GM06990 (cell line): Measurements from ENCODE around the gene CRABP2.

ENCODE experiments used
- DNase-seq: peaks from one replicate; pipeline ENCODE4 v3.0.0-alpha.2; 2011; ENCODE audit not compliant: insufficient read length; ENCODE audit errors: extremely low read depth
- H3K27me3 ChIP-seq: replicated peaks from 2 replicates; pipeline ENCODE4 v1.6.0; 2011; ENCODE audit warnings: low read length; ENCODE audit not compliant: control insufficient read depth, insufficient read depth
- H3K36me3 ChIP-seq: 2 replicates; pipeline ENCODE4 v1.5.1; 2011; ENCODE audit warnings: low read length; ENCODE audit not compliant: control insufficient read depth, insufficient read depth
- H3K4me3 ChIP-seq: replicated peaks from 2 replicates; pipeline ENCODE4 v1.5.1; 2011; ENCODE audit warnings: low read depth, mild to moderate bottlenecking, control low read depth, low read length
- TF ChIP-seq, protein P1 (sequence below): IDR thresholded peaks from 2 replicates; pipeline ENCODE4 v1.5.1; 2011; ENCODE audit warnings: low read length, control low read depth, mild to moderate bottlenecking, inconsistent platforms; ENCODE audit not compliant: insufficient read depth, poor library complexity, severe bottlenecking

The CRABP2 gene

DNA sequence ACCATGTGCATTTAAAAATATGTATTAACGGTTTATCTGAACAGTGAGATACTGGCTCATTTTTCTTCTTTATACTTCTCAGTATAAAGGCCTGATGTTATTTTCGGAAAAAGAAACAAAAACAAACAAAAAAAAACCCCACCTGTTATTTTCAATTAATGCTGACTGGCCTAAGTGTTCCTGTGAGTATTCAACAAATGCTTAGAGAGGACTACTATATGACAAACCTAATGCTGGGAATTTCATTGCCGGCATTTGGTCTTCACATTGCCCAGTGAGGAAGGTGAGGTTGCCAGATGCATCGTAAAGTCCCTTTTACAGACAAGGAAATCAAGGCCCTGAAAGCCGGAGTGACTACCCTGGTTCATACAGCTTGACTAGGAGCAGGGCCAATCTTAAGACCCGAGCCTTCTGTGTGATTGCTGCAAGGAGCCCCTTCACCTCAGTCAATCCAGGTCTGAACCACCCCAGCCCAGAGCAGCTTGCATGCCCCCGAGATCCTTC is 34.9 kb upstream of the CRABP2 start:
- H3K4me3 ChIP-seq: peak overlapping the region; percentile 91
- H3K36me3 ChIP-seq: peaks cover 23% of the 10 kb centered on the region
- TF ChIP-seq, protein P1, sequence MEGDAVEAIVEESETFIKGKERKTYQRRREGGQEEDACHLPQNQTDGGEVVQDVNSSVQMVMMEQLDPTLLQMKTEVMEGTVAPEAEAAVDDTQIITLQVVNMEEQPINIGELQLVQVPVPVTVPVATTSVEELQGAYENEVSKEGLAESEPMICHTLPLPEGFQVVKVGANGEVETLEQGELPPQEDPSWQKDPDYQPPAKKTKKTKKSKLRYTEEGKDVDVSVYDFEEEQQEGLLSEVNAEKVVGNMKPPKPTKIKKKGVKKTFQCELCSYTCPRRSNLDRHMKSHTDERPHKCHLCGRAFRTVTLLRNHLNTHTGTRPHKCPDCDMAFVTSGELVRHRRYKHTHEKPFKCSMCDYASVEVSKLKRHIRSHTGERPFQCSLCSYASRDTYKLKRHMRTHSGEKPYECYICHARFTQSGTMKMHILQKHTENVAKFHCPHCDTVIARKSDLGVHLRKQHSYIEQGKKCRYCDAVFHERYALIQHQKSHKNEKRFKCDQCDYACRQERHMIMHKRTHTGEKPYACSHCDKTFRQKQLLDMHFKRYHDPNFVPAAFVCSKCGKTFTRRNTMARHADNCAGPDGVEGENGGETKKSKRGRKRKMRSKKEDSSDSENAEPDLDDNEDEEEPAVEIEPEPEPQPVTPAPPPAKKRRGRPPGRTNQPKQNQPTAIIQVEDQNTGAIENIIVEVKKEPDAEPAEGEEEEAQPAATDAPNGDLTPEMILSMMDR: no peak
- no peaks in the 10 kb centered on the region for H3K27me3 ChIP-seq
- no peak for DNase-seq

DNA sequence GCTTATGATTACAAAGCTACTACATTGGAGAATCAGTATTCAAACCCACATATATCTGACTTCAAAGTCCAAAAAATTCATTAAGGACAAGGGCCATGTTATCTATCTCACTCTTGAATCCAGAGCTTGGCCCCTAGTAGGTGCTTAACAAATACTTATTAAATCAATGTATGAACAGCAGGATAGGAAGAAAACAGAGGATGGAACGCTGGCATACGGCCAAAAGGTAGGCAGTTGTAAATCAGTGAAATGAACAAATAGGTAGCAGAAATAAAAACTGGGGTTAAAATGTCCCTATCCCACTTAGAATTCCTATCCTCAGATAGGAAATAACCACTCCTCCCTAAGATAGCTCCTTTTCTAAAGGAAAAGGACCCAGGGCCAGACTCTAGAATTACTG is 33.5 kb upstream of the CRABP2 start:
- no peak for DNase-seq
- Histone ChIP-seq H3K27me3 (no peaks in the 10 kb centered on the region), H3K36me3 (peaks cover 19% of the 10 kb centered on the region), H3K4me3 (no peak overlapping the region)
- TF ChIP-seq, protein P1: no peak

DNA sequence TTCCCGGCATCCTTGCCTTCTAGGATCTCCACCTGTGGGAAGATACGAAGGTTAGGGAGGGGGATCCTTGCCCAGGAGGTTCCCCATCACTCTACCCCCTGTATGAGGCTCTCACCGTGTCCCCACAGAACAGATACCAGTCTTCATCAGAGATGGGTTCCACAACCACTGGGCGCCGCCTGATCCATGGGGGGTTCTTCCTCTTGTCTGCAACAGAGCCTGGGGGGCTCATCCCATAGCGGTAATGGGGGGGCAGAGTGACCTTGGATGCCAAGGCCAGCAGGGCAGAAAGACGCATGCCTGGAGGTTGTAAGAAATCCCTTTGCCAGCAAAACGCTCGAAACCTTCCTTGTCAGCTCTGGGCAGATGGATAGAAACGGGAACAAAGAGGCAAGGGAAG is 33.0 kb upstream of the CRABP2 start:
- Histone ChIP-seq H3K27me3 (no peaks in the 10 kb centered on the region), H3K36me3 (peaks cover 18% of the 10 kb centered on the region), H3K4me3 (no peak overlapping the region)
- TF ChIP-seq, protein P1: no peak
- DNase-seq: no peak

DNA sequence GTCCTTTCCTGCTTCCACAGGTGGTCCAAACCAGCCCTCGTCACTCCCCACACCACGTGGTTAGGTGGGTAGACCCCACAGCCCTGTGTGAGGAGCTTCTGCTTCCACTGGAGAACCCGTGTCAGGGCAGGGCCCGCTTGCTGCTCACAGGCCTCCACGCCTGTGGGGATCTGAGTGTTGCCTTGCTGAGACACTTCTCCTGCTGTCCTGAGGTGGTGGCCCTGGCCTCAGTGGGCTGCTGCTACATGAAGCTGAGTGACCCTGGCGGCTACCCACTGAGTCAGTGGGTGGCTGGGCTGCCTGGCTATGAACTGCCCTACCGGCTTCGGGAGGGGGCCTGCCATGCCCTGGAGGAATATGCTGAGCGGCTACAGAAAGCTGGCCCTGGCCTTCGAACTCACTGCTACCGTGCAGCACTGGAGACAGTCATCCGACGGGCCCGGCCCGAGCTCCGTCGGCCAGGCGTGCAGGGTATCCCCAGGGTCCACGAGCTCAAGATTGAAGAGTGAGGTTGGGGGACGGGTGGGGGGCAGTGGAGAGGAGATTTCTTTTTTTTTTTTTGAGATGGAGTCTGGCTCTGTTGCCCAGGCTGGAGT is 28.7 kb upstream of the CRABP2 start:
- H3K4me3 ChIP-seq: no peak overlapping the region
- H3K36me3 ChIP-seq: peaks cover 18% of the 10 kb centered on the region
- H3K27me3 ChIP-seq: no peaks in the 10 kb centered on the region
- no peak for DNase-seq
- TF ChIP-seq, protein P1: no peak

DNA sequence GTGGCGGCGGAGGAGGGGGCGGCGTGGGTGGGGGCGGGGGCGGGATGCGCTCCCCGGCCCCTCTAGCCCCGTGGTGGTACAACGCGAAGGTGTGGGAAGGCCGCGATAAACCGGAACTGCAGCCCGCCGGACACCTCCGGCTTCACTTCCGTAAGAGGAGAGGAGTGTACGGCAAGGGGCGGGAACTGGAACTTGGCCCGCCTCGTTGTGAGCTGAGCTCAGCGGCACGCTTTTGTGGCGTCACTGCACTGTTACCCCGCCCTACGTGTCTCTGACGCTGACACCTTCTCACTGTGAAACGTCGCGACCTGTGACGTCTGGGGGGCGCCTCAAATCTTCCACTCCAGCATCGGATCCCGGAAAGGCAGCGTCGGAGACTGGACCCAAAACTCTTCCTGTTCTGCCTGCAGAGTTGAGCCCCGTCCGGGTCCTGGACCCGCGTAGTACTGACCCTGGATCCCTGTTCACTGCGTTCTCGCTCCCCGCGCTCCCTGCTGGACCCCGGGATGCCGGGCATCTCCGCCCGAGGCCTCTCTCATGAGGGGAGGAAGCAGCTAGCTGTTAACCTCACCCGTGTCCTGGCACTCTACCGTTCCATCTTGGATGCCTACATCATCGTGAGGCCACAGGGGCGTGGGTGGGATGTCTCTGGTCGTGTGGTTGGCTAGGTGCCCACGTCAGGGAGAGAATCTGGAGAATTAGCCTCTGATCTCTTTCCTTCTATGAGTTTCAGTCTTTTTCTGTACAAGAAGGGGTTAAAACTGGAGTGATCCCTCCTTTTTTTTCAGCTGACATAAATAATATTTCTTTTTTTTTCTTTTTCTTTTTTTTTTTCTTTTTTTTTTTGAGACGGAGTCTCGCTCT is 23.4 kb upstream of the CRABP2 start, which contains the start of gene ISG20L2:
ISG20L2 (minus strand) TSS at position 168 of the 864 bp plus-strand sequence. CDS start 1,114 bp downstream, outside the sequence.
- peak; percentile 91 for DNase-seq
- H3K36me3 ChIP-seq: peaks cover 17% of the 10 kb centered on the region
- H3K4me3 ChIP-seq: peak within 1 kb of the TSS; percentile 100
- TF ChIP-seq, protein P1: no peak
- H3K27me3 ChIP-seq: no peaks in the 10 kb centered on the region
